ENCODE results near the gene C3orf18.

Gene C3orf18

GRCh38 chr3:50532062-50532705 lies 35.4 kb downstream of the C3orf18 start:
- CTCF ChIA-PET: interaction anchor here (0.8 to 2.5 kb wide), 4 partner anchors 11 to 27 kb away, joined by 3 to 10 read pairs (median 3); no protein-coding TSS in a partner anchor
- TF ChIP-seq, protein P1, sequence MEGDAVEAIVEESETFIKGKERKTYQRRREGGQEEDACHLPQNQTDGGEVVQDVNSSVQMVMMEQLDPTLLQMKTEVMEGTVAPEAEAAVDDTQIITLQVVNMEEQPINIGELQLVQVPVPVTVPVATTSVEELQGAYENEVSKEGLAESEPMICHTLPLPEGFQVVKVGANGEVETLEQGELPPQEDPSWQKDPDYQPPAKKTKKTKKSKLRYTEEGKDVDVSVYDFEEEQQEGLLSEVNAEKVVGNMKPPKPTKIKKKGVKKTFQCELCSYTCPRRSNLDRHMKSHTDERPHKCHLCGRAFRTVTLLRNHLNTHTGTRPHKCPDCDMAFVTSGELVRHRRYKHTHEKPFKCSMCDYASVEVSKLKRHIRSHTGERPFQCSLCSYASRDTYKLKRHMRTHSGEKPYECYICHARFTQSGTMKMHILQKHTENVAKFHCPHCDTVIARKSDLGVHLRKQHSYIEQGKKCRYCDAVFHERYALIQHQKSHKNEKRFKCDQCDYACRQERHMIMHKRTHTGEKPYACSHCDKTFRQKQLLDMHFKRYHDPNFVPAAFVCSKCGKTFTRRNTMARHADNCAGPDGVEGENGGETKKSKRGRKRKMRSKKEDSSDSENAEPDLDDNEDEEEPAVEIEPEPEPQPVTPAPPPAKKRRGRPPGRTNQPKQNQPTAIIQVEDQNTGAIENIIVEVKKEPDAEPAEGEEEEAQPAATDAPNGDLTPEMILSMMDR (IDR thresholded peaks at IDR 0.05; ENCODE audit: insufficient read depth, low read length, missing control alignments): no peak
- no peak overlapping the region for H3K4me3 ChIP-seq (ENCODE audit: low read depth, low read length)
- POLR2A ChIA-PET: no interaction called here
- no peak for DNase-seq (ENCODE audit: low read depth, low spot score)

DNA sequence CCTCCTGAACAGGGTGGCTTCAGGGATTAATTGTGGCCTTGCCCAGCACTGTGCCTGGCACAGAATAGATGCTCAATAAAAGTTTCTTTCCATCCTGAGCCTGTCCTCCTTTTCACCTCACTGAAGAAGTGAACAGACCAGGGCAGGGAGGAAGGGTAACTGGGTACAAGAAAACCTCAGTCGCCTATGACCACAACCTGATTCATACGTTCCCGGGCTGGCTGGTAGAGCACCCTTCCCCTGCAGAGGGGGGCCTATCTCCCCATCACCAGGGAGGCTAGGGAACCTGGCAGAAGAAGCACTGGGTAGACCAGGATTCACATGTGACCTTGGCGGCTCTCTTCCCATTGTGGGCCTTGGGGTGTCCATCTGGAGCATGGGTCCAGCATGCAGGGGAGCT lies 36.3 kb downstream of the C3orf18 start:
- TF ChIP-seq, protein P1 (IDR thresholded peaks at IDR 0.05; ENCODE audit: insufficient read depth, low read length, missing control alignments): no peak
- DNase-seq (ENCODE audit: low read depth, low spot score): no peak
- H3K4me3 ChIP-seq (ENCODE audit: low read depth, low read length): no peak overlapping the region
- ChIA-PET CTCF (interaction anchor here (0.5 to 2.5 kb wide), 4 partner anchors 12 to 19 kb away, joined by 3 to 10 read pairs (median 3); no protein-coding TSS in a partner anchor), POLR2A (no interaction called here)

GRCh38 chr3:50530001-50530970 lies 37.3 kb downstream of the C3orf18 start:
- ChIA-PET CTCF (interaction anchor here (2.5 kb wide), 1 partner anchor 13 kb away, joined by 10 read pairs; no protein-coding TSS in a partner anchor), POLR2A (no interaction called here)
- DNase-seq (ENCODE audit: low read depth, low spot score): no peak
- TF ChIP-seq, protein P1 (IDR thresholded peaks at IDR 0.05; ENCODE audit: insufficient read depth, low read length, missing control alignments): no peak
- H3K4me3 ChIP-seq (ENCODE audit: low read depth, low read length): no peak overlapping the region

DNA sequence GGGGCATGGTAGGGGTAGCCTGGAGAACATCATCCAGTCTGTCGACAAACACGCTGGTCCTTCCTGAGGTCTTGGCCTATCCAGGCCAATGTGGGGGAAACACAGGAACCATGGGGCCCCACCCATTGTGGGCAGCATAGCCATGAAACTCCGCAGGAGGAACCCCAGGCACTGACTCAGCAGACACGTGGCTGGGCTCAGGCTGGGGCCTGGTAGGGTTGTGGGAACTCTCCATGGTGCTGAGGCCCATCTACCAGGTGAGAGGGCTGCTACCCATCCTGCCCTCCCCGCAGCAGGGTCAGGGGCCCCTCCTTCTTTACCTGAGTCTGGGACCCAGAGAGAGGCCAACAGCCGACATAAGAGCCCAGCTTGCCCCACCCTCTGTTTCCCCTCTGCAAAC lies 41.6 kb downstream of the C3orf18 start:
- ChIA-PET CTCF (interaction anchor here (1.3 to 6.4 kb wide), 3 partner anchors 14 to 88 kb away, joined by 3 to 62 read pairs (median 30); no protein-coding TSS in a partner anchor), POLR2A (no interaction called here)
- no peak overlapping the region for H3K4me3 ChIP-seq (ENCODE audit: low read depth, low read length)
- TF ChIP-seq, protein P1 (IDR thresholded peaks at IDR 0.05; ENCODE audit: insufficient read depth, low read length, missing control alignments): no peak
- no peak for DNase-seq (ENCODE audit: low read depth, low spot score)

GRCh38 chr3:50525191-50525910 lies 42.2 kb downstream of the C3orf18 start:
- no peak for DNase-seq (ENCODE audit: low read depth, low spot score)

More at GRCh38 chr3:50525191-50525910, 42.2 kb downstream of the C3orf18 start:
- ChIA-PET POLR2A (no interaction called here), CTCF (interaction anchor here (0.7 to 6.4 kb wide), 4 partner anchors 15 to 88 kb away, joined by 3 to 62 read pairs (median 16); no protein-coding TSS in a partner anchor)
- TF ChIP-seq, protein P1 (IDR thresholded peaks at IDR 0.05; ENCODE audit: insufficient read depth, low read length, missing control alignments): no peak
- no peak overlapping the region for H3K4me3 ChIP-seq (ENCODE audit: low read depth, low read length)
